Ramos (cell line): ENCODE measurements around the gene MISFA.
"Not testable (repeated sequence)": the region's sequence is repeated elsewhere in the genome, so short reads cannot be mapped to it uniquely, and the experiment has no call there.

Source experiments
- in situ Hi-C: fragments of 300-500 bp; cut with MboI; formaldehyde crosslinking; loops from one replicate; pipeline ENCODE4 v1.14.3; 2022; ENCODE audit warnings: low sequenced_read_pairs; ENCODE audit not compliant: unreplicated experiment

The MISFA gene

GRCh38 chr11:18599739-18600230 is at the start of gene MISFA:
Gene MISFA (plus strand): TSS chr11:18599789. CDS start chr11:18599929, 140 bp downstream.
- in situ Hi-C loops: no loop called here

DNA sequence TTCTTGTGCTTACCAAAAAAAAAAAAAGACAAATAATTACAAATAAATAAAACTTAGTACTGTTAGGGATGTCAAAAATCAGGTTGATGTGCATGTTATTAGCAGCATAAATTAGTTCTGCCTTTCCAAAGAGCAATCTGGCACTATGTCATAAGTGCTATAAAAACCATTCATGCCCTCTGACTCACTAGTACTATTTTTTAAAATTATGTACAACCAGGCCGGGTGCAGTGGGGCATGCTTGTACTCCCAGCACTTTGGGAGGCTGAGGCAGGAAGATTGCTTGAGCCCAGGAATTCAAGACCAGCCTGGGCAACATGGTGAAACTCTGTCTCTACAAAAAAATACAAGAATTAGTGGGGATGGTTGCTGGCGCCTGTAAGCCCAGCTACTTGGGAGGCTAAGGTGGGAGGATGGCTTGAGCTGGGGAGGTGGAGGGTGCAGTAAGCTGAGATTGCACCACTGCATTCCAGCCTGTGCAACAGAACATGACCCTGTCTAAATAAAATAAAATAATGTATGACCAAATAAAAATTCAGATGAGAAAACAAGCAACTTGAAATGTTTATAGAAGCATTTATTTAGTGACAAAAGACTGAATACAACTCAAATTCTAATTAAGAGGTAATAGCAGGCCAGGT is 36.4 kb upstream of the MISFA start:
- in situ Hi-C loops: no loop called here

DNA sequence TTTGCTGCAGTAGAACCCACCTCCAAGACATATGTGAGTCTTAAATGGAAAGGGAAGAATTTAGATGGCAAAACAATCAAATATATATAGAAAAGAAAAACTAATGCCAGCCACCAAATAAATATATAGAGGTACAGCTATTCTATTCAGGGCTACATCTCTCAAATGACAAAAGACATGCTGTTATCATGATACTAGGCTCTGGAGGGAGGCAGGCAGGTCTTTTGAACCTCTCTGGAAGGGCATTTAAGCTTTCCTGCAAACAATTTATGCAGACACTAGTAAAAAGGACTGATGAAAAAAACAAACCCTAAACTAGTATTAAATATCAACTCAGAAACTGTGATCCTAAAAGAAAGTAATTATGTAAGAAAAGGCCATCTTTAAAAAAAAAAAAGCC is 35.4 kb upstream of the MISFA start:
- in situ Hi-C loops: no loop called here

DNA sequence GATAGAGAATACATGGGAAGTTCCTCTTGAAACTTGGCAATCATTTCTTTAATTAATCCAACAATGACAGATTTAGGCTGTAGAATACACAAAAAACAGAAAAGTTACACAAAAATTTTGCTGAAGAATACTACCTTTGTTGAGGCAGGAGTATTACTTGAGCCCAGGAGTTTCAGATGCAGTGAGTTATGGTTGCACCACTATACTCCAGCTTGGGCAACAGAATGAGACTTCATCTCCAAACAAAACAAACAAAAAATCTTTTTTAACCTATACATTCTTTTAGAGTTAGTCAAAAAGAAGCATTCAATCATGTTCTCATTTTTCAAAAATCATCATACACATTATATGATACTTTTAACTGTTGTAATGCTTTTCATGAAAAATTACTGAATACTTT is 33.2 kb upstream of the MISFA start:
- in situ Hi-C loops: no loop called here

DNA sequence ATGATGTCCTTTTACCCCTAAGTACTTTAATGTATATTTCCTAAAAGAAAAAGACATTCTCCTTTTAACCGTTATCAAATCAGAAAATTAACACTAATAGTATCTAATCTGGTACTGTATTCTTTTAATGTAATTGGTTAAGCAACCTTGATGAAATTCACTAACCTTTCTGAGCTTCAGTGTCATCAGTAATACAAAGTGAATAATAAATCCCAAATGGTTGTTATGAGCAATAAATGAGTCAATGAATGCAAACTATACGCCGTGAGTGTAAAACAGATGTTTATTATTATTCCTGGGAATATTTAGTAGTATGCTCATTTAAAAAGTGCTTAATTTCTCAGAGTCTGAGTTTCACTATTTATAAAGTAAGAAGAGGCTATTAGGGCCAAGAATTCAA is 32.5 kb upstream of the MISFA start:
- in situ Hi-C loops: no loop called here

DNA sequence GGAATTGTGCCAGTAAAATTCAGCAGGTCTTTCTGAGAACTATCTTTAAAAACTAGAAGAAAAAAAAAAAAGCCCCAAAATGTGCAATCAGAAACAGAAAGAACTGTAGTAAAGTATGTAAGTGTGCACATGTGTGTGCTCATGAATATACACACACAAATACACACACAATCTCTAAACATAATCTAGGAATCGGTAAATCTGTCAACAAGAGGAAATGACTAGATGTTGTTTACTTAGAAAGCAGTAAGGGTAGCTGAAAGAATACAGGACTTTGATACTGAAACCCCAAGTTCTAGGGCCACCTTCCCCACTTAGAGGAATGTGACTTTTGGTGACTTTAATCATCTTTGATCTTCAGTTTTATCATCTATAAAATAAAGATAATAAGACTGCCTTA is 24.2 kb upstream of the MISFA start:
- in situ Hi-C loops: no loop called here

GRCh38 chr11:18578975-18579598 is 20.5 kb upstream of the MISFA start:
- in situ Hi-C loops: no loop called here

DNA sequence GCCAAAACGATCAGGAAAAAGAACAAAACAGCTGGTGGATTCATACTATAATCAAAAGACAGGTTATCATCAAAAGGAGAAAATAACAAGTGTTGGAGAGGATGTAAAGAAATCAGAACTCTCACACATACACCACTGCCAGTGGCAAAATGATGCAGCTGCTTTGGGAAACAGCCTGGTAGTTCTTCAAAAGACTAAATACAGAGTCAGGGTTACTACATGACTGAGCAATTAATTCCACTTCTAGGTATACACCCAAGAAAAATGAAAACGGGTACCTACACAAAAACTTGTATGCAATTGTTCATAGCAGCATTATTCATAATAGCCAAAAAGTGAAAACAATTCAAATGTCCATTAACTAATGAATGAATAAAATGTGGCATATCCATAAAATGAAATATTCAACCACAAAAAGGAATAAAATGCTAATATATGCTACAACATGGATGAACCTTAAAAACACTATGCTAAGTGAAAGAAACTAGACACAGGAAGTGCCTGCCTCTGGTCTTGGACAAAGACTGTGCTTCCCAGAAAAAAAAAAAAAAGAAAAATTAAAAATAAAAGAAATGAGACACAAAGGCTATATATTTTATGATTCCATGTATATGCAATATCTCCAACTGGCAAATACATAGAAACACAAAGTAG is 19.3 kb upstream of the MISFA start:
- in situ Hi-C loops: no loop called here

DNA sequence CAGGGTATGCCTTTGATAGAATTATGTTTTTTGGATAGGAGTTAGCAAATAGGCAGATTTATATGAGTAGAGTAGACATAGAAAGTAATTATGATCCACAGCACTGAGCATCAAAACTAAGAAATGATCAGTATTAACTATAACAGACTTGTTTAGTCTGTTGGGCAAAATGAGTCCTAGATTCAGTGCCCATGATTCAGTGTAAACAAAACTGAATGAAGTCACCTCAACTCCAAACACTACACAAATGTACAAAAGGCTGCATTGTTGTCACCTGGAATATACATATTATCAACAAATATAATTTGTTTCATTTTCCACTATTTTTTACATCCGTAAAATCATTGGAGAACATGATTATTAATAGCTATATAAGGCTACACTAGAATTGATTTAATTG is 17.8 kb upstream of the MISFA start:
- in situ Hi-C loops: no loop called here

- in situ Hi-C loops: no loop called here
Observed at GRCh38 chr11:18588297-18589252, 11.0 kb upstream of the MISFA start, which contains the start of gene UEVLD. Gene UEVLD (minus strand): TSS chr11:18588734. CDS start chr11:18588654, 80 bp downstream.

DNA sequence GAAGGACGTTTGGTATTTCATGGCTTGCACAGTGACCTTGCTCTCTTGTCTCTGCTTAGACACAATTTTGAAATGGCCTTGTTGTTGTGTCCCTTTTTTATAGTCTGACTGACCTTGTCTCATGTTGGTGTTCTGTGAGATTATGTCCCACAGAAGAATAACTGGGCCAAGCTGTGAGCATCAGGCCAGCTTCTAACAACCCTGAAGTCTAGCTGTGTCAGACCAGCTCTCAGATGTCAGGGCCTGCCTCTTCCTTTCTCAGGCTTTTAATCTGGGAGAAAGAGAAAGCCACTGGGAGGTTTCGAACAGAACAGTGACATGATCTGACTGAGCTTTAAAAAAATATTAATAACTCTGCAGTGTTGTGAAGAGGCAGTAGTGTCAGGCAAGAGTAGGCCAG is 9.0 kb upstream of the MISFA start:
- in situ Hi-C loops: no loop called here

DNA sequence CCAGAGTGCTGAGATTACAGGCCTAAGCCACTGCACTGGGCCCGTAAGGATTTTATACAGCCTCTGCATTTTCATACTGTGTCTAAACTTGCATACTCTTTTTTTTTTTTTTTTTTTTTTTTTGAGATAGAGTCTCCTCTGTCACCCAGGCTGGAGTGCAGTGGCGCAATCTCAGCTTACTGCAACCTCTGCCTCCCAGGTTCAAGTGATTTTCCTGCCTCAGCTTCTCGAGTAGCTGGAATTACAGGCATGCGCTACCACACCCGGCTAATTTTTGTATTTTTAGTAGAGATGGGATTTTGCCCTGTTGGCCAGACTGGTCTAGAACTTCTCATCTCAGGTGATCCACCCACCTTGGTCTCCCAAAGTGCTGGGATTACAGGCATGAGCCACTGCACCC is 5.5 kb upstream of the MISFA start:
- in situ Hi-C loops: not testable (repeated sequence)

GRCh38 chr11:18594999-18595749 is 4.4 kb upstream of the MISFA start:
- in situ Hi-C loops: no loop called here

DNA sequence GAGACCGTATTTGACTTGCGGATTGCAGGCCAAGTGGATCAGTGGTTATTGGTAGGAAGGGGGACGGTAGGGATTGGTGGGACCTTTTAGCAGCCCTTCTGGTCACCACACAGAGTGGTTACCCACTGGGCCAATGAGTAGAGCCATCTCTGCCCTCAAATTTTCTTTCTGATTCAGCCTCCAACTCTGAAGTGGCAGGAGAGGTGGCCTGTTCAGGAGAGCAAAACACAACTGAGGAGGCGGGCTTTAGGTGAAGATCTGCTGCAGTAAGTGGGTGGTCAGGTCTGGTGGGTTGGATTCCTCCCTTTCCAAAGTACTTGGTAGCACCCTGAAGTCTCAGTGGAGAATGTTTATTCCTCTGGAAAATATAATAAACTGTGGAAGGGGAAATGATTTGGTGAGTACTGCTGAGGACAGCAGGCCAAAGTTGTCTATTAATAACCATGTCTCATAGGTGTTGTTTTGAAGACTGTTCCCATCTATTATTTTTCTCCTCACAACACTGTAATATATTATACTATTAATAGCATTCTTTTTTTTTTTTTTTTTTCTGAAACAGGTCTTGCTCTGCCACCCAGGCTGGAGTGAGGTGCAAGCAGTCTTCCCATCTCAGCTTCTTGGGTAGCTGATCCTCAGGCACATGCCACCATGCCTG is 1.5 kb downstream of the MISFA start:
- in situ Hi-C loops: no loop called here

DNA sequence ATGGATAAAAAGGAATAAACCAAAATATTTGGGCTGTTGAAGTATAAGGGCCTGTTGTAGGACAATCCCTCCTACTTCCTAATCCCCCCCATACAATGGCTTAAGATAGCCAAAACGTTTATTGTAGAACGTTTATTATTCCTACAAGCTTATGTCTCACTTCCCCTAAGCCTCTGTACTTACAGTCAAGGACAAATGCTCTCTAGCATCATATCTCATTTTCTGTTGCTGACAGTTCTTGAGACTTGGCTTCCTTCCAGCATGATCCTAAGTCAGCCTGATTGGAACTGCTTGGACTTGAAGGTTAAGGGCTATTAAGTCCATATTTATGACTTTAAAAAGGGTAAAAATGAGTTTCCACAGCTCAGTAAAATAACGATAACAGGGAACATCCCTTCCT is 8.8 kb downstream of the MISFA start:
- in situ Hi-C loops: no loop called here

GRCh38 chr11:18611196-18611595 is 11.6 kb downstream of the MISFA start:
- in situ Hi-C loops: no loop called here

- in situ Hi-C loops: no loop called here
Observed at GRCh38 chr11:18612394-18612793, 12.8 kb downstream of the MISFA start.

DNA sequence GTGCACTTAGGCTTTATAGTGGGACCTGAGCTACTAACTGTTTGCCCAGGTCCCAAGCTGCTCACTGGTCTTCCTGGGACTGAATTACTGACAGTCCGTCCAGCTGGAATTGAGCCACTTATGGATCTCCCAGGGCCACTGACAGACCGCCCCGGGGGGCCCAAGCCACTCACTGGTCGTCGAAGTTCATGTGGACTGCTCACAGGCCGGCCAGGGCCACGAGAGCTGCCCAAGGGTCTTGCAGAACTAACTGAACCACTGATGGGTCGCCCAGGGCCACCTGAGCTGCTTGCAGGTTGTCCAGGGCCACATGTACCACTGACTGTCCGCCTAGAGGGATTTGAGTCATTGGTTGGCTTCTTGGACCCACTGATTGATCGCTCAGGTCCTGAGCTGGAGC is 15.1 kb downstream of the MISFA start:
- in situ Hi-C loops: no loop called here
